Heart left ventricle (tissue), 13 donors: ENCODE measurements around the gene LMNTD2.

Experiments used
- CTCF ChIP-seq, 12 donors: fragments of 200-600 bp; sonication (generic) in 4 of 12; IDR thresholded peaks; one replicate each; pipeline versions ENCODE4 v1.5.0 to v1.8.0; 2018 to 2022; ENCODE audit warnings: antibody characterized with exemption in 12 of 12, mild to moderate bottlenecking in 5 of 12
- POLR2A ChIP-seq, 2 donors: fragments of 450-650 bp; IDR thresholded peaks; one replicate each; pipeline ENCODE4 v1.6.1; 2017; ENCODE audit warnings: antibody characterized with exemption in 2 of 2, mild to moderate bottlenecking in 2 of 2, moderate library complexity in 2 of 2
- donor health status: ischemic (EF 13 %, LVEDD 7.1; RV severe dilation, severe dysfunction).
- donor health status: DM: no; HTN: yes; CAD: no.
- donor health status: DM: no; HTN: no; CAD: no.
- donor health status: ischemic (EF 25% LVEDD 6.9; RV normal size, moderate dysfunction).
- donor health status: ischemic (EF 25% LVEDD 5.7; RV mildly dilated, moderate dysfunction).
- donor health status: ischemic (EF 35%, LVEDD 5.7; RV mildly dilated, moderate dysfunction).
- donor health status: nonischemic (EF 11% LVEDD 7.7; RV severe dilation, severe dysfunction).
- donor health status: DM: yes; HTN: yes; CAD: no.
- donor health status: PGD.
- donor health status: ischemic (EF 29% LVEDD 5.4; RV normal size, mild dysfunction).
- donor health status: nonischemic (EF 23%, LVEDD 6.1; RV moderate dilation, normal function).

GRCh38 chr11:574632-575312 lies 14.2 kb upstream of the LMNTD2 start:
- TF ChIP-seq CTCF (IDR thresholded peaks at IDR 0.05) (no peak), POLR2A (IDR thresholded peaks at IDR 0.05) (no peak)
